Transverse colon (tissue), 4 donors: ENCODE measurements around the gene ASIC2.

Experiments
- CTCF ChIP-seq, 5 experiments: fragments of 200-600 bp in 3 of 5; fragments of 450-650 bp in 2 of 5; sonication (generic) in 3 of 5; IDR thresholded peaks; 1 replicate in 2 of 5; 2 replicates in 3 of 5; pipeline ENCODE4 v1.5.1; 2016 to 2017; ENCODE audit warnings: antibody characterized with exemption in 5 of 5, inconsistent platforms in 3 of 5, mild to moderate bottlenecking in 2 of 5, moderate library complexity in 1 of 5
- POLR2A ChIP-seq: fragments of 450-650 bp; IDR thresholded peaks from one replicate; pipeline ENCODE4 v1.6.1; 2016; ENCODE audit warnings: antibody characterized with exemption, mild to moderate bottlenecking, moderate library complexity
- POLR2AphosphoS5 ChIP-seq, 3 donors: sonication (generic); formaldehyde crosslinking; IDR thresholded peaks; one replicate each; pipeline ENCODE4 v1.6.1; 2016; ENCODE audit warnings: antibody characterized with exemption in 3 of 3

GRCh38 chr17:33243732-33244131, 49.4 kb downstream of the ASIC2 start:
- TF ChIP-seq CTCF (IDR thresholded peaks at IDR 0.05) (no peak), POLR2A (no peak), POLR2AphosphoS5 (IDR thresholded peaks at IDR 0.05) (no peak)
